GM12878 (cell line): ENCODE measurements around the gene WDR74. TPM values are rescaled to one million over a fixed set of nuclear protein-coding genes. Genes with fewer than 3 reads are reported as not detected.

Experiments
- ATAC-seq: fragments of 200-7000 bp; cut with Tn5 transposase; 3 replicates; pipeline ENCODE4 v1.9.1; 2020; ENCODE audit warnings: mild to moderate bottlenecking, moderate library complexity
- BruUV-seq: library from RNA; stranded (reverse); fragments of 400-500 nt; replicated peaks from 2 replicates; lab custom pipeline; 2021; lab: Mats Ljungman, UMichigan
- CTCF ChIA-PET: fragments of 300-600 bp; sonication (Branson Sonifier 250); formaldehyde crosslinking; extraction: SDS; loops from one replicate; lab custom pipeline; 2021; ENCODE audit warnings: inconsistent platforms; lab: Yijun Ruan, JAX
- POLR2A ChIA-PET: fragments of 350-600 bp; formaldehyde crosslinking; extraction: SDS; loops from one replicate; lab custom pipeline; 2021; ENCODE audit warnings: inconsistent platforms; lab: Charles Lee
- RAD21 ChIA-PET: fragments of 300-600 bp; sonication (Branson Sonifier 250); formaldehyde crosslinking; loops from one replicate; lab custom pipeline; 2023; ENCODE audit warnings: antibody characterized with exemption; ENCODE audit not compliant: unreplicated experiment; lab: Charles Lee
- SMC1A ChIA-PET: fragments of 300-600 bp; sonication (Branson Sonifier 250); formaldehyde crosslinking; loops from one replicate; lab custom pipeline; 2023; ENCODE audit not compliant: unreplicated experiment, uncharacterized antibody; lab: Charles Lee
- DNase-seq: peaks from one replicate; pipeline ENCODE4 v3.0.0-alpha.2; 2011; ENCODE audit warnings: low read depth, low spot score
- FAIRE-seq: peaks from 3 replicates; lab custom pipeline; 2011; peaks lifted over from hg19 to GRCh38; lab: Jason Lieb, UNC
- H2AFZ ChIP-seq: 2 replicates; pipeline ENCODE4 v1.6.0; 2011; ENCODE audit warnings: low read depth, low read length, control low read depth; ENCODE audit not compliant: control insufficient read depth
- H3K27ac ChIP-seq: 2 replicates; pipeline ENCODE4 v1.5.1; 2011; ENCODE audit warnings: control low read depth; ENCODE audit not compliant: control insufficient read depth, insufficient read depth
- H3K27me3 ChIP-seq, 2 experiments: replicated peaks in 1 of 2; 2 replicates each; pipeline versions ENCODE4 v1.6.0 to v1.6.1; 2011; ENCODE audit warnings: low read length in 1 of 2; ENCODE audit not compliant: control insufficient read depth in 2 of 2, insufficient read depth in 2 of 2
- H3K36me3 ChIP-seq, 2 experiments: 2 replicates each; pipeline ENCODE4 v1.5.1; 2011; ENCODE audit warnings: low read length in 1 of 2; ENCODE audit not compliant: control insufficient read depth in 2 of 2, insufficient read depth in 2 of 2
- H3K4me1 ChIP-seq: 2 replicates; pipeline ENCODE4 v1.6.1; 2011; ENCODE audit warnings: mild to moderate bottlenecking, low read length, moderate library complexity, mixed read lengths; ENCODE audit not compliant: control insufficient read depth, insufficient read depth
- H3K4me2 ChIP-seq: 2 replicates; pipeline ENCODE4 v1.6.0; 2011; ENCODE audit warnings: control low read depth; ENCODE audit not compliant: control insufficient read depth, insufficient read depth
- H3K4me3 ChIP-seq: fragments of 200-600 bp; sonication (generic); 2 replicates; pipeline ENCODE4 v1.5.1; 2016
- H3K79me2 ChIP-seq: 2 replicates; pipeline ENCODE4 v1.6.0; 2011; ENCODE audit warnings: low read length; ENCODE audit not compliant: control insufficient read depth, insufficient read depth
- H3K9ac ChIP-seq: 2 replicates; pipeline ENCODE4 v1.8.0; 2011; ENCODE audit warnings: low read length, control low read depth, mixed read lengths; ENCODE audit not compliant: control insufficient read depth, insufficient read depth
- H3K9me3 ChIP-seq: replicated peaks from 3 replicates; pipeline ENCODE4 v1.5.1; 2011; ENCODE audit warnings: mild to moderate bottlenecking, low read length; ENCODE audit not compliant: control insufficient read depth, insufficient read depth
- H4K20me1 ChIP-seq: 2 replicates; pipeline ENCODE4 v1.6.0; 2011; ENCODE audit not compliant: control insufficient read depth, insufficient read depth
- ATF2 ChIP-seq: IDR thresholded peaks from 2 replicates; pipeline ENCODE4 v1.6.1; 2012; ENCODE audit warnings: low read length, inconsistent platforms
- BCL3 ChIP-seq: IDR thresholded peaks from 2 replicates; pipeline ENCODE4 v1.6.1; 2011; ENCODE audit warnings: borderline replicate concordance, low read depth, mild to moderate bottlenecking, moderate library complexity, low read length; ENCODE audit not compliant: insufficient read depth, poor library complexity, severe bottlenecking
- BHLHE40 ChIP-seq, 2 experiments: fragments of 450-650 bp in 1 of 2; IDR thresholded peaks; 2 replicates each; pipeline ENCODE4 v1.6.1; 2011 to 2017; ENCODE audit warnings: low read depth in 2 of 2, borderline replicate concordance in 1 of 2, improper control_type of control experiment in 1 of 2, low read length in 1 of 2, mild to moderate bottlenecking in 1 of 2
- CBX3 ChIP-seq: fragments of 200-600 bp; sonication (generic); IDR thresholded peaks from 2 replicates; pipeline ENCODE4 v1.6.1; 2016; ENCODE audit warnings: low read depth, borderline replicate concordance
- CEBPB ChIP-seq, 2 experiments: fragments of 150-350 bp in 1 of 2; IDR thresholded peaks; 2 replicates each; pipeline ENCODE4 v1.6.1; 2012 to 2014; ENCODE audit warnings: low read depth in 2 of 2, low read length in 2 of 2, borderline replicate concordance in 1 of 2, inconsistent platforms in 1 of 2
- ELK1 ChIP-seq: IDR thresholded peaks from 2 replicates; pipeline ENCODE4 v1.6.1; 2012; ENCODE audit warnings: low read depth, low read length, improper control_type of control experiment
- HDAC6 ChIP-seq: fragments of 200-600 bp; sonication (generic); IDR thresholded peaks from one replicate; pipeline ENCODE4 v1.8.0; 2017; ENCODE audit warnings: antibody characterized with exemption; ENCODE audit not compliant: unreplicated experiment
- NBN ChIP-seq: fragments of 450-650 bp; IDR thresholded peaks from 2 replicates; pipeline ENCODE4 v1.6.1; 2016
- NKRF ChIP-seq: fragments of 450-650 bp; conservative IDR thresholded peaks from 2 replicates; pipeline ENCODE4 v1.6.1; 2017; ENCODE audit warnings: mild to moderate bottlenecking, moderate library complexity
- NRF1 ChIP-seq: conservative IDR thresholded peaks from 2 replicates; pipeline ENCODE4 v1.6.1; 2011; ENCODE audit warnings: mild to moderate bottlenecking, low read depth, low read length, improper control_type of control experiment
- RELA ChIP-seq: fragments of 450-650 bp; IDR thresholded peaks from 2 replicates; pipeline ENCODE4 v1.8.0; 2014; ENCODE audit warnings: borderline replicate concordance; ENCODE audit not compliant: partially characterized antibody
- SIX5 ChIP-seq: IDR thresholded peaks from 2 replicates; pipeline ENCODE4 v1.6.1; 2011; ENCODE audit warnings: mild to moderate bottlenecking, low read depth, low read length, moderate library complexity; ENCODE audit not compliant: severe bottlenecking
- SPI1 ChIP-seq: IDR thresholded peaks from 2 replicates; pipeline ENCODE4 v1.6.1; 2011; ENCODE audit warnings: low read depth, mild to moderate bottlenecking, low read length, moderate library complexity, borderline replicate concordance; ENCODE audit not compliant: insufficient read depth
- ZSCAN29 ChIP-seq: fragments of 450-650 bp; IDR thresholded peaks from 2 replicates; pipeline ENCODE4 v1.6.1; 2017; ENCODE audit warnings: mild to moderate bottlenecking, moderate library complexity
- WGBS: methylation state at CpG from one replicate; pipeline ENCODE4 v1.1.6; 2016; ENCODE audit warnings: low lambda C conversion rate; ENCODE audit not compliant: insufficient replicate concordance, insufficient coverage; ENCODE audit errors: missing lambda C conversion rate; 5-methylcytosine and 5-hydroxymethylcytosine counted together
- in situ Hi-C: fragments of 300-500 bp; cut with MboI; formaldehyde crosslinking; loops from 9 replicates; pipeline ENCODE4 v1.14.3; 2018; ENCODE audit warnings: mixed read lengths
- intact Hi-C: fragments of 100-400 bp; cut with micrococcal nuclease; formaldehyde crosslinking; loops from one replicate; pipeline ENCODE4 v1.14.2; 2022; ENCODE audit not compliant: unreplicated experiment
- polyA plus RNA-seq, 11 experiments: library from polyadenylated mRNA; depleted of rRNA in 4 of 11; unstranded in 6 of 11; stranded (reverse) in 5 of 11; fragments of >200 nt; fragmentation: Nextera tagmentation in 4 of 11; fragmentation: Illumina TruSeq in 1 of 11; extraction: Ambion mirVana in 4 of 11; extraction: Trizol in 1 of 11; gene quantifications; 1 replicate in 1 of 11; 2 replicates in 10 of 11; pipeline versions ENCODE4 v1.2.1 to v1.2.3, GENCODE V29; 2011 to 2016; ENCODE audit warnings: inconsistent platforms in 2 of 11, missing spikeins in 2 of 11, low read depth in 1 of 11
- total RNA-seq, 4 experiments: library from RNA; depleted of rRNA in 3 of 4; stranded (reverse); fragments of >200 nt in 3 of 4; fragmentation: Illumina TruSeq in 1 of 4; extraction: Trizol in 1 of 4; gene quantifications; 2 replicates each; pipeline versions ENCODE4 v1.2.1 to v1.2.3, GENCODE V29; 2013 to 2021

The WDR74 gene
- total and polyA plus RNA-seq, 10 of the 15 experiments (the other 5 are each of a cell fraction or from before 2014, with no cell fraction given): 18.2 to 103 (median 60.7) TPM

- Histone ChIP-seq H3K27me3 (no peaks in the 10 kb centered on the region), H3K27ac (no peak overlapping the region), H3K9ac (no peak overlapping the region), H4K20me1 (no peaks in the 10 kb centered on the region), H3K9me3 (no peaks in the 10 kb centered on the region), H3K4me1 (peaks cover 9% of the 10 kb centered on the region), H3K79me2 (no peaks in the 10 kb centered on the region), H3K4me3 (no peak overlapping the region), H2AFZ (no peak overlapping the region), H3K4me2 (no peak overlapping the region), H3K36me3 (no peaks in the 10 kb centered on the region)
- intact Hi-C loops: no loop called here
- ATAC-seq: no peak
- TF ChIP-seq NBN (no peak), NRF1 (no peak), ELK1 (no peak), ZSCAN29 (no peak), ATF2 (no peak), SIX5 (no peak), CEBPB (IDR thresholded peaks at IDR 0.05; ENCODE audit: borderline replicate concordance in 1 of 2, low read depth in 2 of 2, low read length in 2 of 2) (no peak), RELA (no peak), CBX3 (no peak), BHLHE40 (IDR thresholded peaks at IDR 0.05; ENCODE audit: borderline replicate concordance in 1 of 2, low read depth in 2 of 2, low read length in 1 of 2) (no peak), HDAC6 (no peak), NKRF (no peak), BCL3 (no peak), SPI1 (no peak)
- ChIA-PET POLR2A (interaction anchor here (0.9 to 4.0 kb wide), 2 partner anchors 8 to 16 kb away, joined by 7 to 66 read pairs; no protein-coding TSS in a partner anchor), SMC1A (interaction anchor here (0.9 kb wide), 1 partner anchor 9 kb away, joined by 4 read pairs; no protein-coding TSS in a partner anchor), RAD21 (no interaction called here), CTCF (no interaction called here)
- in situ Hi-C loops: no loop called here
- no peak for FAIRE-seq
- DNase-seq: no peak
- WGBS: 4% methylated on average over 3 of the region's 3 CpGs
- BruUV-seq: no TSS peak
These were observed 6.8 kb upstream of the WDR74 start for GRCh38 chr11:62846177-62846576.
